HG03135 (cell line): ENCODE data around the gene PTPRN2.

Experiments used
- ATAC-seq: cut with Tn5 transposase; IDR thresholded peaks from one replicate; pipeline ENCODE4 v1.9.1; 2021; ENCODE audit warnings: mild to moderate bottlenecking, moderate library complexity; ENCODE audit not compliant: unreplicated experiment

PTPRN2 gene

DNA sequence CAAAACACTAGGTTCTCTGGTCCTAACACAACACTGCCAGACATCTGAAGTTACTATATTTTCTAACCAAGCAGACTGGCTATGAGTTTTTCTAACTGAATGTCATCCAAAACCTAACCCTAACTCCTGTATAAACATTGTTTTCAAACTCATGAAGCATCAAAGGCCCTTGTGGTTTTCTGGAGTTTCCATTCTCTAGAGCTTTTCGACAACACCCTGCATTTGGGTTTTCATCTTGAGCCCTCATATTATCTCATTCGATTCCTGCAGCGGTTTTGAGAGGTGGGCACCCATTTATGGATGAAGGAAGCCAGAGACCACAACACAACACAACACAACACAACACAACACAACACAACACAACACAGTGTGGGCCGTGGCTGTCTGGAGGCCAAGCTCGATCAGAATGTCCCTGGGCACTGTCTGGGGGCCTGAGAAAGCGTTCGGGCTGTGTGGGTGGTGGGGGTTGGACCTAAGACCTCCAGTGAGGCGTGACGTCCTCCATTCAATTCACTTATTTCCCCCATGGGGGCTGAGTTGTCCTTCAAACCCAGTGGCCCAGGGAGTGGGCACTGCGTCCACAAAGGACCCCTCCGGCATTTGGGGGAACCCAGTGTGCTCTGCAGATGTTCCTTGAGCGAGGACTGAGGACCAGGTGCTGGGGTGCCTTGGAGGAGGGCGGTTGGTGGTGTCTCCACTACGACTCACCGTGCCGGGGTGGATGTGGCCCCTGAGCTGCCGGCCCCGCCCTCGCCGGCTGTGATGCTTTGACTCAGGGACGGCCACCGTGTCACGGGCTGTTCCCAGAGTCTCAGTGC, 760.4 kb downstream of the PTPRN2 start:
- ATAC-seq: no peak

DNA sequence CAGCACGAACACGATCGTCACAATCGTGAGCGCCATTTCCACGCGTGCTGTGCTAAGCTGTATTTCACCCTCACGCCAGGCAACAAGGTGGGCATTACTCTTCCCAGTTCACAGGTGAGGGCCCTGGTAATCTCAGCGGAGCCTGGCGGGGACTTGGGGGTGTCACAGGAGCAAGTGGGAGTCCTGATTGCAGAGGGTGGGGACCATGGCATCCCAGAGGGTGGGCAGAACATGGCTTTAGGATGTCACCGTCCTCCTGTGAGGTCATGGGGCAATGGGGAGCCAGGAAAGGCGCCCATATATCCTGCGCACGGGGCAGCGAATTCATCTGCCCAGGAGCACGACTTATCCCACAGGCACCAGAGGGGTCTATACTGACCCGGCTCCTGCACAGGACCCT, 761.1 kb downstream of the PTPRN2 start:
- ATAC-seq: no peak

DNA sequence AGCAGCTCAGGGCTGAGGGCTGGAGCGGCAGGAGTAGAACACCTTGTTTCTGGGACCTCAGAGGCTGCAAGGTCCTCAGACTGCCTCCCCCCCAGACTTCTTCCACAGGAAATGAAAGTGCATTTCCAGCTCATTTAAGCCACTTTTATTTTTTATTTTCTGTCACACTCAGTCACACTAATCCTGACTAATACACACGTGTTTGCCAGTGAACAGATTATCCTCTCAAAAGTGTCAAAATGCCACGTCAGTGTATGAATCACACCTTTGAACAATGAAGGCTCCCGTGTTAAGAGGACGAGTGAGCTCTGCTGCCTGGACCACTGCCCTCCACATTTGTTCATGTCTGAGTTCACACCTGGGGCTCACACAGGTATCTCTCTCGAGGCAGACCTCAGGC, 762.3 kb downstream of the PTPRN2 start:
- ATAC-seq: no peak

DNA sequence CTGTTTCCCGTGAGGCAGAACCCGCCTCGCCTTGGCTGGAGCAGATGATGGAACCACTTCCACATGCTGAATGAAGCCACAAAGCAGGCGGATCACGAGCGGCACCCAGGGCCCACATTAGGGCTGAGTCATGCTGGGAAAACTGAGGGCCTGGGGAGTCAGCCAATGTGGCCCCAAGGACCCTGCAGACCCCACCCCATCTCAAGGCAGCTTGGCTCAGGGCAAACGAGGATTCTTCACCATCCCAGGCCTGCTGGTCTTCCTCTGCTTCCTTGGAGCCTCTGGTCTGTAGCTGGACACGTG, 762.9 kb downstream of the PTPRN2 start:
- no peak for ATAC-seq

DNA sequence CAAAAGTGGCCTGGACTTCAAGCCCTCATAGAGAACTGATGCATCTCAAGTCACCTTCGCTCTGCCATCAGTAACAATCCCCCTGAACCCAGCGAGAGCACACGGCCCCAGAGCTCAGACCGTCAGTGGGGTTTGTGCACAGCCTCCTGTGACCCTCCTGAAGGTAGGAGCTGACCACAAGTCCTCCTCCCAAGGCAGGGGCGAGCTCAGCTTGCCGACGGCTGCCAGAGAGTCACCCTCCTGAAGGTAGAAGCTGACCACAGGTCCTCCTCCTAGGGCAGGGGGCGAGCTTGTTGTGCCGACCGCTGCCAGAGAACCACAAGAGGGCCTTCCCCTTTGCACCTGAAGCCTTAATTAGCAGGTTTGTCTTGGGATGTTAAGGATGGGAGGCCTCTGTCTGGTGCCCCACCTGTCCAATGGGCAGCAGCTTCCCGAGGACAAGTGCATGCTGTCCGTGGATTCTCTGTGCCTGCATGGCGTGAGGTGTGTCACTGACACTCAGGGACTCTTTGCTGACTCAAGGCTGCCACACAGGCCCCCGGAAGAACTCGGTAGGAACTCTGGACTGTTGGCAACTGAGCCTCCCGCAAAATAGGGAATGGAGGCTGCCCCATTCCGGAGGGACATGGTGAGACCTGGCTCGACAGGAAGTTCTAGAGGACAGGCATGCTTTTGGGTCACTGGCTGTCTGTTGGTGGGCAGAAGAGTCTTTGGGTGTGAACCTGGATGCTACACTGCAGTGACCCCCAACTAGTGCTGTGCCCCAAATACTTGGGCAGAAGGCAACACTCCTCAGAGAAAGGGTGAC, 763.4 kb downstream of the PTPRN2 start:
- ATAC-seq: no peak

DNA sequence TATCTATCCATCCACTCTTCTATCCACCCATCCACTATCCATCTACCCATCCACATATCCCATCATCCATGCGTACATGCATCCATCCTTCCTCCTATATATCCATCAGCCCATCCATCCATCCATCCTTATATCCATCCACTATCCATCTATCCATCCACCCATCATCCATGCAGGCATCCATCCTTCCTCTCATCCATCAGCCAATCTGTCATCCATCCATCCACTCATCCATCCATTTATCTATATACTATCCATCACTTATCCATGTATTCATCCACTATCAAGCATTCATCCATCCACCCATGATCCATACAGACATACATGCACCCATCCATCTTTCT, 765.0 kb downstream of the PTPRN2 start:
- no peak for ATAC-seq

DNA sequence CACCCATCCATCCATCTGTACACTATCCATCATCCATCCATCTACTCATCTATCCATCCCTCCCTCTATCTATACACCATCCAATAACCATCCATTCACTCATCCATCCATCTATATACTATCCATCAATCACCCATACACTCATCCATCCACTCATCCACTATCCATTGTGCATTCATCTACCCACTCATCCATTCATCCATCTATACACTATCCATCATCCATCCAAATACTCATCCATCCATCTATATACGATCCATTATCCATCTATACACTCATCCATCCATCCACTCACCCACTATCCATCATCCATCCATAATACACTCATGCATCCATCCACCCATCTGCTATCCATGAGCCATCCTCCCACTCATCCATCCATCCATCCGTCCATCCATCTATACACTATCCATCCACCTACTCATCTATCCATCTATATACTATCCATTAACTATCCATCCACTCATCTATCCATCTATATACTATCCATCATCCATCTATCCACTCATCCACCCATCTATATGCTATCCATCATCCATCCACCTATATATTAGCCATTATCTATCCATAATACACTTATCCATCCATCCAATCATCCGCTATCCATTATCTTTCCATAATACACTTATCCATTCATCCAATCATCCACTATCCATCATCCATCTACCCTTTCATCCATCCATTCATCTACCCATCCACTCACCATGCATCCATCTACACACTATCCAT, 765.5 kb downstream of the PTPRN2 start:
- no peak for ATAC-seq

DNA sequence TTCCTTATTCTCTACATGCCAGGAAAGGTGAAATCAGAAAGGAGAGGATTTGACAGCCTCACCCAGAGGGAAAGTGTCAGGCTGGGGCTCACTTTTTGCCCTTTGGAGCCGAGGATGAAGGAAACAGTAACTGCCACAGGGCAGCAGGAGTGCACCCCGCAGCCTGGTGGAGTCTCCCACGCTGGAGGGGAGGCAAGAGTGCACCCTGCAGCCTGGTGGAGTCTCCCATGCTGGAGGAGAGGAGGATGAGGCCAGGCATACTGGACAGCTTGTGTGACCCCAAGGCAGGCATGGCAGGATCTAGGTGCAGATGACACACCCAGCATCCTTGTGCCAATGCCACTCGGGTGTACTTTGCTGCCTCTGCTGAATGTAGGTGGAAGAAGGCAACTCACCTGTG, 766.8 kb downstream of the PTPRN2 start:
- no peak for ATAC-seq

DNA sequence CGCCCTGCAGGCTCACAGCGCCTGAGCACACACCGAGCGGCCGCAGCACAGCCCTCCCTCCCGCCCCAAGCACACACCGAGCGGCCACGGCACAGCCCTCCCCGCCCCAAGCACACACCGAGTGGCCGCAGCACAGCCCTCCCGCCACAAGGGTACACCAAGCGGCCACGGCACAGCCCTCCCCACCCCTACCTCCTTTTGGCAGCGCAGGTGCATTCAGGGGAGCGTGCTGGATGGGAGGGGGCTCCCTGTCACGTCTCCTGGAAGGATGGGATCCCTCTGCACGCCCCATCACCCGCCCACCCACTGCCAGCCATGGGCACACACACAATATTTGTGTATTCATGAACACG, 768.2 kb downstream of the PTPRN2 start:
- ATAC-seq: no peak

DNA sequence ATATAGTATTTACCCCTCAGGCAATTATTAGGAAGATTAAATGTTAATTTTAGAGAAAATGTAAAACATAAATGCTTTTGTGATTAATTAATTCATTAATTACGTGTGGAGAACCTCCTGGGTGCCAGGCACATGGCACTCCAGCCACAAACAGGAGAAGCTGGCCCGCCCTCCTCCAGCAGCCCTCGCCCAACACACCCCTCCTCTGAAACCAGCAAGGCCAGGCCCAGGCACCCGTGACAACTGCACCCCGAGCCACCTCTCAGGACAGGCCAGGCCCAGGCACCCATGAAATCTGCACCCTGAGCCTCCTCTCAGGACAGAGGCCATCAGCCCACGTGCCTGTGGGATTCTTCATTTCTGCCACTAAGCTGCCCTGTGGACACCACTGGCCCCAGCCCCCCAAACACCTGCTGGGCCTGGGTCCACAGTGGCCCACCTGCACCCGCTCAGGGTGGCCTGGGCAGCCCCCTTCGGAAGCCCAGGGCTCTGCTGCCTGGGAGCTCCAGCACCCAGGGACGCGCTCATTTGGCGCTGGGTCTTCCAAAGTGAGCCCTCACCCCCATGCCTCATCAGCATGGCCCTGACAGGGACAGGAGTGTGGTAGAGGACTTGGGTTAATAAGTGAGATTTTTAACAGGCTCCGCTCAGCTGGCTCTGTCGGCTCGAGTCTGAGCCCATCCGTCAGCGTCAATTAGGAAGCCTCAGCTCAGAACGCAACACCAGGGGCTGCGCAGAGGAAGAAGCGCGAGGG, 768.7 kb downstream of the PTPRN2 start:
- ATAC-seq: no peak

DNA sequence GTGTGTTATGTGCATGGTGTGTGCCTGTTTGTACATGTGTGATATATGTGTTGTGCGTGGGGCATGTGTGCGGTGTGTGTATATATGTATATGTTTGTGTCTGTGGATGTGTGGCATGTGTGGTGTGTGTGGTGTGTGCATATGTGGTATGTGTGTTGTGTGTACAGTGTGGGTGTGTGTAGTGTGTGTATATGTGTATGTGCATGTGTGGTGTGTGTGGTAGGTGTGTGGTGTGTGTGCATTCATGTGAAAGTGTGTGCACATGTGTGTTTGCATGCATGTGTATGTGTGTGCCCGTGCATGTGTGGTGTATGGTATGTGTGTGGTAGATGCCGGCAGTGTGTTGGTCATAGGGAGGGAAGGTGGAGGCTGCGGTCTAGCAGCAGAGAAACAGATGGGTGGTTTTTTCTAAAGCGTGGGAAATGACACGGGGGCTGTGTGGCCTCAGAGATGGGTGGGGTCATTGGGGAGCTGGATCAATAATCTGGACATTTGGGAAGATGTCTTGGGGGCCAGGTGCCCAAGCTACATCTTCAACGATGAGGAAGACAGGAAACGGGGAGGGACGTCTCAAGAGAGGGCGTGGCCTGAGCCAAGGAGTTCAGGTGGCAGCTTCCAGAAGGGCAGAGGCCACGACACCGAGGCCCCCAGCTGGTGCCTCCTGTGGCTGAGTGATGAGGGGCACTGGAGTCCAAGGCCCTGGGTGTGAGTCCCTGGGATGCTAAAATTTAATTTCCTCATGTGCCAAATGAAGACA, 769.5 kb downstream of the PTPRN2 start:
- no peak for ATAC-seq

DNA sequence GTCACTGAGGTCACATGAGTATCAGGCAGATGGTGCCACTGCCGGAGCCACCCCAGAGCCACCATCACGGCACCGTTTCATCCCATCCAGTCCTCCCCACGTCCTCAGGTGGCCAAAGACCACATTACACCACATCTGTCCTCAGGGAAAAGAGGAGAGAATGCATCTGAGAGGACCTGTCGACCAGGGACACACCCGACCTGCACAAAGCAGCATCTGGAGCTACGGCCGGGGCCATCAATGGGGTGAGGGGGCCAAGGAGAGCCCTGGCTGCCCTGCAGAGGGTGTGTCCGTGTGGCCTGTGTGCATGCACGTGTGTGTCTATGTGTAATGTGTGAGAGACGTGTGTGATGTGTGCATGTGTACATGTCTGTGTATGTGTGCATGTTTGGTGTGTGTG, 770.2 kb downstream of the PTPRN2 start:
- ATAC-seq: no peak

DNA sequence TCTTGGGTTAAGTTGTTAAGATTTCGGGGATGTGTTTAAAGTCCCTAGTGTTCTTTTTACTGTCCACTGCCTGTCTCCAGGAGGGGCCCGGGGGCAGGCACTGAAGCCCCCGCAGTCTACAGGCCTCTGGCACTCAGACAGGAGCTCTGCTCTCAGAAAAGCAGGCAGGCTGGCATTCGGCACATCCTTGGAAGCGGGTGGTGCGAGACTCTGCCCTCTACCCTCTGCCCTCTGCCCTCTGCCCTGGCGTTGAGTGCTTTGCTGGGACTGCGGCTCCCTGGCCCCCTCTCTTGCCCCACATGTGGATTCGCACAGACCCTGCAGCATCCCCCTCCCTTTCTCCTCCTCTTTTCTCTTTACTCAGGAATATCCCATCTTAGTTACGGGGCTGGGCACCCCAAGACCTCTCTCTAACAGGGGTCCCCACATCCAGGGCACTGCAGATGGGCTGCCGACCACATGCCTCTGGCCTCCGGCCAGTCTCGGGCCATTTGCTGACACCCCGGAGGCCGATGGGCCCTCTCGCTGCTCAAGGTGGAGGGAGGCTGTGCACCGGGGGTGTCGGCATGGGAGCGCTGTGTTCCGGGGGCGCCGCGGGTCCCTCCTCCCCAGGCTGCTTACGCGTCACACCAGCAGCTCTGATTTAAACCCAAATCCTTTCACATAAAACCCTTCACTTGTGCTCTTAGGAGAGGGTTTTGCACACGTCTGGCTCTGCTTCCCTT, 770.9 kb downstream of the PTPRN2 start:
- no peak for ATAC-seq

DNA sequence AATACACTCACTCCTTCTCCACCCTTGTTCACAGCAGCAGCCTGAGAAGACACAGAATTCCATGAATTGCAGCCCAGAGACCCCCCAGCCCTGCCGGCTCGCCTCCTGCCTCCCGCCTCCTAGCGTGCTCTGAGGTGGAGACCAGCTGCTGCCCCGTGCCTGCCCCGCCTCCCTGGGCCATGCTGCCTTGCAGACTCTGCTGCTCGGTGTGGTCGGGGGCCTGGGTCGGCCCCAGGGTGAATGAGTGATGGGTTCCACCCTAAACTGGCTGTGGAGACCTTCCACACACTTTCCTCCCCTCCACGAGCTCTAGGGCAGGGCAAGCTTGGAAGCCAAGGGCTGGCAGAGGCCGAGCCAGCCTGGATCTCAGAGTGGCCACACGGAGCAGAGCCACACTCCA, 771.5 kb downstream of the PTPRN2 start:
- no peak for ATAC-seq

DNA sequence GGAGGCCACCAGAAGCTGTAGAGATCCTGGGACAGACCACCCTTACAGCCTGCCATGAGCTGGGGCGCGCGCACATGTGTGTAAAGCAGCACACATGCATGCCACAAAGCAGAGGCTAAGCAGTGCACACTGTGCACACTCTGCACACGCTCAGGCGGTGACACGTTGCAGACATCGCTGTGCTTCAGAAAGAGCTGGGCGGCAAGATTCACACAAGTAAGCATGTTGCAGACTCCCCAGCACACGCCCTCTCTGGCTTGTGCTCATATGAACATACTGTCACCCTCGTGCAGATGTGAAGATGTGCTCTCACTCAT, 772.0 kb downstream of the PTPRN2 start:
- ATAC-seq: no peak

DNA sequence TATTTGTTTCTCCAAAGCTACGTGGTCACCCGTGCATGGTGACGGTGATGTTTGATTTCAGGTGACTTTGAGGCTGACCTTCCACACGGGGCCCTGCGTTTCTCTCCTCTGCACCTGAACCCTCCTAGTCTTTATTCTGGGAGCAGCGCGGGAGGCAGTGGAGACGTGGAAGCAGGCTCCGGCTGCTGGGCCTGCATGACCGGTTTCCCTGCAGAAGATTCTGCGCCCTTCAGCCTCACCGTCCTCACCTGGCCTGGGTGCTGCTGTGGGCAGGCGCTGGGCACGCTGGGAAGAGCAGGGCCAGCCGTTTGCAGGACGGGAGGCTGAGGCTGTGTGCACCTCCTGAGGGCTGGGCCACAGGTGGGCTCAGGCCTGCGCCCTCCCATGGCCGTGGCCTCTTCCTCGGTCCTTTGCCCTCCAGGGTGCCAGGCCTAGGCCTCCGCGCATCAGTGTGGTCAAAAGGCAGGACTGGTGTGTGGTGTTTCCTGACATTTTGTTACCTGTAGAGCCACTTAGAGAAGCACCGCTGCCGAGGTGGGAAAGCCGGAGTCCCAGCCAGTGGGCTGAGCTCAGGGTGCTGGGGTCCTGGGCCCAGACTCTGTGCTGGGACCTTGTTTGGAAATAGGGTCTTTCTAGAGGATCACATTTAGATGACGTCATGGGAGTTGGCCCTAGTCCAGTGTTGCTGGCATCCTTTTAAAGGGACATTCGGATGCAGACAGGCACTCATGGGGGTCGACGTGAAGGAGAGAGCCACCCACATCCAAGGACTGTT, 772.5 kb downstream of the PTPRN2 start:
- no peak for ATAC-seq

DNA sequence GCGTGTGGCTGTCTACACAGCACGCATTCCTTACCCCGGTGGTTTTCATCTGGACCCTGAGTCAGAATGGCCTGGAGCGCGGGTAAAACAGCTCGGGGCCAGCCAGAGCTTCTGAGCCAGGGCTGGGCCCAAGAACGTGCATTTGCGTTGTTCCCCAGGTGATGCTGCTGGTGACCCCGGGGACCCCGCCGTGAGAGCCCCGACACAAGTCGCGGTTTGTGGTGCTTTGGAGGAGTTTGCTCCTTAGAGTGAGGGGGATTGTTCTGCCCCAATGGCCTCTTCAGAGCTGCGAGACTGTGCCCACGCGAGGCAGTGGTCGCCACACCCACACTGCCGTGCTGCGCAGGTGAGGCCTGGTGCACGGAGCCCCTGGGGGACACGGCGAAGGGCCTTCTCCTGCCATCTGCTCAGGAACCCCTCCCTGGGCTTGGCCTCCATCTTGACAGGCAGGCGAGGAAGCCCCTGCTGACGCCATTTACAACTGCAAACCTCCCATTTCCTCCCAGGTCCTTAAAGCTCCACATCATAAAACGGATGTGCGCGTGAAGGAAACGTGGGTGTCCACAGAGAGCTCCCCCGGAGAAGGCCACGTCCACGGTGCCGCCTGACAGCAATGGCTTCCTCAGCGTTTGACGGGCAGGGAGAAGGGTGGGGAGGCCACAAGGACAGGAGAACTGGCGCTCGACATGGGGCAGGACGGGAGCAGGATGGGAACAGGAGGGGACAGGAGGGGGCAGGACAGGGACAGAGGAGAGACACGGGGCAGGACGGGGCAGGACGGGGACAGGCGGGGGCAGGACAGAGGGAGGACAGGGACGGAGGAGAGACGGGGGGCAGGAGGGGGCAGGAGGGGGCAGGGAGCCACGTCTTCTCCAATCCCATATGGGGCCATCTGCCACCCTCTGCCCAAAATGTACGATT, 773.6 kb downstream of the PTPRN2 start:
- no peak for ATAC-seq

DNA sequence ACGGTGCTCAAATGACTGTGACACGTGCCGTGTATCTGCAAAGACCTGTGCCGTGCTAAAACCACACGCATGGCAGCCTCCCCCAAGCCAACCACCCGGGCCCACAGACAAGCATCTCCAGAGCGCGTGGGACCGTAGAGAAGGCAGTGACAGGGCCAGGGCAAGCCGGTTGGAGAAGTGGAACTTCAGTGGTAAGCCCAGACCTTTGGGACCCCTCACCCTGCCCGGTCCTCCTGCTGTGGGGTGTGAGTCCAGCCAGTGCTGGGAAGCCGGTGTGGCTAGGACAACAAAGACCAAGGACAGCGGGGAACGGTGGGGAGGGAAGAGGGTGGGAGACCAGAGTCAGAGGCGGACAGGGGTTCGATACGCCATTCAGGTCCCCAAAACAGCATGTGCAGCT, 774.6 kb downstream of the PTPRN2 start:
- ATAC-seq: no peak
